ENCODE measurements around the gene CEP126. TPM values are rescaled to one million over a fixed set of nuclear protein-coding genes. Genes with fewer than 3 reads are reported as not detected.
"Not testable (repeated sequence)": the region's sequence is repeated elsewhere in the genome, so short reads cannot be mapped to it uniquely, and the experiment has no call there.

CEP126 gene
- total RNA-seq, 2 donors from 2014 or later: 2.6 to 3.6 TPM

GRCh38 chr11:101945448-101945847, 30.6 kb downstream of the CEP126 start:
- Histone ChIP-seq H3K9me3 (no peaks in the 10 kb centered on the region), H3K27ac (no peak overlapping the region), H3K36me3 (no peaks in the 10 kb centered on the region), H3K27me3 (no peaks in the 10 kb centered on the region), H3K4me1 (no peaks in the 10 kb centered on the region), H3K4me3 (no peak overlapping the region), H3K9ac (ENCODE audit: low read depth in 2 of 2, low read length in 2 of 2) (no peak overlapping the region)
- intact Hi-C loops (cut with DNase I): no loop called here
- no peak for TF ChIP-seq CTCF (IDR thresholded peaks at IDR 0.05)
- DNase-seq: no peak

GRCh38 chr11:101949680-101950220, 34.9 kb downstream of the CEP126 start:
- Histone ChIP-seq H3K9me3 (no peaks in the 10 kb centered on the region), H3K4me3 (no peak overlapping the region), H3K36me3 (no peaks in the 10 kb centered on the region), H3K9ac (ENCODE audit: low read depth in 2 of 2, low read length in 2 of 2) (no peak overlapping the region), H3K4me1 (no peaks in the 10 kb centered on the region), H3K27me3 (no peaks in the 10 kb centered on the region), H3K27ac (no peak overlapping the region)
- intact Hi-C loops (cut with DNase I): no loop called here
- DNase-seq: no peak
- no peak for TF ChIP-seq CTCF (IDR thresholded peaks at IDR 0.05)

GRCh38 chr11:101955278-101955677, 40.5 kb downstream of the CEP126 start:
- Histone ChIP-seq H3K9me3 (no peaks in the 10 kb centered on the region), H3K9ac (ENCODE audit: low read depth in 2 of 2, low read length in 2 of 2) (no peak overlapping the region), H3K4me3 (no peak overlapping the region), H3K4me1 (no peaks in the 10 kb centered on the region), H3K27ac (no peak overlapping the region), H3K27me3 (no peaks in the 10 kb centered on the region), H3K36me3 (no peaks in the 10 kb centered on the region)
- DNase-seq: no peak
- TF ChIP-seq CTCF (IDR thresholded peaks at IDR 0.05): no peak
- intact Hi-C loops (cut with DNase I): no loop called here

- TF ChIP-seq CTCF (IDR thresholded peaks at IDR 0.05): no peak
- Histone ChIP-seq H3K9ac (ENCODE audit: low read depth in 2 of 2, low read length in 2 of 2) (no peak overlapping the region), H3K36me3 (no peaks in the 10 kb centered on the region), H3K4me1 (no peaks in the 10 kb centered on the region), H3K9me3 (no peaks in the 10 kb centered on the region), H3K27me3 (no peaks in the 10 kb centered on the region), H3K27ac (no peak overlapping the region), H3K4me3 (no peak overlapping the region)
- no peak for DNase-seq
- intact Hi-C loops (cut with DNase I): no loop called here
Measured at GRCh38 chr11:101955701-101956100, 40.9 kb downstream of the CEP126 start.

GRCh38 chr11:101960231-101960630, 45.4 kb downstream of the CEP126 start:
- Histone ChIP-seq H3K36me3 (no peaks in the 10 kb centered on the region), H3K27me3 (no peaks in the 10 kb centered on the region), H3K9ac (ENCODE audit: low read depth in 2 of 2, low read length in 2 of 2) (no peak overlapping the region), H3K4me1 (no peaks in the 10 kb centered on the region), H3K9me3 (no peaks in the 10 kb centered on the region), H3K4me3 (no peak overlapping the region), H3K27ac (no peak overlapping the region)
- intact Hi-C loops (cut with DNase I): no loop called here
- TF ChIP-seq CTCF (IDR thresholded peaks at IDR 0.05): no peak
- DNase-seq: no peak

GRCh38 chr11:101964200-101964599, 49.4 kb downstream of the CEP126 start:
- H3K4me1 ChIP-seq; H3K27me3 ChIP-seq; intact Hi-C loops (cut with DNase I); H3K36me3 ChIP-seq; H3K9ac ChIP-seq (ENCODE audit: low read depth in 2 of 2, low read length in 2 of 2); H3K27ac ChIP-seq; H3K4me3 ChIP-seq; H3K9me3 ChIP-seq; DNase-seq: not testable (repeated sequence)
